HG03378 (cell line): ENCODE measurements around the gene POLR3H.
"Not testable (repeated sequence)": the region's sequence is repeated elsewhere in the genome, so short reads cannot be mapped to it uniquely, and the experiment has no call there.

Experiments
- ATAC-seq: cut with Tn5 transposase; IDR thresholded peaks from one replicate; pipeline ENCODE4 v1.9.1; 2021; ENCODE audit warnings: mild to moderate bottlenecking, moderate library complexity; ENCODE audit not compliant: unreplicated experiment

Gene POLR3H

DNA sequence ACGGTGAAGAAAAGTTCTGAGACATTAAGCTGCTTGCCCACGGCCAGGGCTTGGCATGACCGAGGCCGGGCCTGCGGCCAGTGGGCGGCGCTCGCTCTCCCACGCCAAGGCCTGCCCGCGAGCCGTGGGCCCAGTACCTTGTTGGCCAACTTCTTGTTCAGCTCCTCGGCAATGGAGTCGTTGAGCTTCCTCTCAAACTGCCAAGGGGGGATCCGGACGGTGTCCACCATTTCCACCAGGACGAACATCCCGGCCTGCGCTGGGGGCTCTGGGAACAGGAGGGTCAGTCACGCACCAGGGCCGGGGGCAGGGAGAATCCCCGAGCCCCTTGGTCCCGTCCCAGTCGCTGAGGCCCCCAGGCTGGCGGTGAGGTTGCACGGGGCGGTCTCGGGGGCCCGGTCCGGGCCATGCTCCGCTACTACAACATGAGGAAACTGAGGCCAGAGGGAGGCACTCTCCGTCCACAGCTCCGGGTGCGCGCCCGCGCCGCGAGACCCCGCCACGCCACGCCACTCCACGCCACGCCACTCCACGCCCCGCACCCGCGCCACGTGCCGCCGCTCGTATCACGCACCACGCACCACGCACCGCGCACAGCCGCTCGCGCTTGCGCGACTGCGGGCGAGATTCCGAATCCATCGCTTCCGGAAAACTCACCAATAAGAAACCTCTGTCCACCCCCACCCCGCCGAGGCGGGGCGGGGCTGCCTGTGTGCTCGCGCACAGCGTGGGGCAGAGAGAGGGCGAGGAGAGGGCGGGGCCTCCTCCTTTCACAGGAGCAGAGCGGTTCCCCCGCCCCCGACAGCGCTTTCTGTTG lies at the start of gene POLR3H:
Gene POLR3H (minus strand): TSS at position 617 of the 817 bp plus-strand sequence. CDS start 369 bp downstream, at position 248.
- peak; percentile 62 for ATAC-seq

DNA sequence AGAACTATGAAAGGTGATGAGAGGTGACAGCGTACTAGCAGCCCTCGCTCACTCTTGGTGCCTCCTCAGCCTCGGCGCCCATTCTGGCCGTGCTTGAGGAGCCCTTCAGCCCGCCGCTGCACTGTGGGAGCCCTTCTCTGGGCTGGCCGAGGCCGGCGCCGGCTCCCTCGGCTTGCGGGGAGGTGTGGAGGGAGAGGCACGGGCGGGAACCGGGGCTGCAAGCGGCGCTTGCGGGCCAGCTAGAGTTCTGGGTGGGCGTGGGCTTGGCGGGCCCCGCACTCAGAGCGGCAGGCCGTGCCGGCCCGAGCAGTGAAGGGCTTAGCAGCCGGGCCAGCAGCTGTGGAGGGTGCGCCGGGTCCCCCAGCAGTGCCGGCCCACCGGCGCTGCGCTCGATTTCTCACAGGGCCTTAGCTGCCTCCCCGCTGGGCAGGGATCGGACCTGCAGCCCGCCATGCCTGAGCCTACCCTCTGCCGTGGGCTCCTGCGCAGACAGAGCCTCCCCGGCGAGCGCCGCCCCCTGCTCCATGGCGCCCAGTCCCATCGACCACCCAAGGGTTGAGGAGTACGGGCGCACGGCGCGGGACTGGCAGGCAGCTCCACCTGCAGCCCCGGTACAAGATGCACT lies 49.2 kb upstream of the POLR3H start:
- not testable (repeated sequence) for ATAC-seq

DNA sequence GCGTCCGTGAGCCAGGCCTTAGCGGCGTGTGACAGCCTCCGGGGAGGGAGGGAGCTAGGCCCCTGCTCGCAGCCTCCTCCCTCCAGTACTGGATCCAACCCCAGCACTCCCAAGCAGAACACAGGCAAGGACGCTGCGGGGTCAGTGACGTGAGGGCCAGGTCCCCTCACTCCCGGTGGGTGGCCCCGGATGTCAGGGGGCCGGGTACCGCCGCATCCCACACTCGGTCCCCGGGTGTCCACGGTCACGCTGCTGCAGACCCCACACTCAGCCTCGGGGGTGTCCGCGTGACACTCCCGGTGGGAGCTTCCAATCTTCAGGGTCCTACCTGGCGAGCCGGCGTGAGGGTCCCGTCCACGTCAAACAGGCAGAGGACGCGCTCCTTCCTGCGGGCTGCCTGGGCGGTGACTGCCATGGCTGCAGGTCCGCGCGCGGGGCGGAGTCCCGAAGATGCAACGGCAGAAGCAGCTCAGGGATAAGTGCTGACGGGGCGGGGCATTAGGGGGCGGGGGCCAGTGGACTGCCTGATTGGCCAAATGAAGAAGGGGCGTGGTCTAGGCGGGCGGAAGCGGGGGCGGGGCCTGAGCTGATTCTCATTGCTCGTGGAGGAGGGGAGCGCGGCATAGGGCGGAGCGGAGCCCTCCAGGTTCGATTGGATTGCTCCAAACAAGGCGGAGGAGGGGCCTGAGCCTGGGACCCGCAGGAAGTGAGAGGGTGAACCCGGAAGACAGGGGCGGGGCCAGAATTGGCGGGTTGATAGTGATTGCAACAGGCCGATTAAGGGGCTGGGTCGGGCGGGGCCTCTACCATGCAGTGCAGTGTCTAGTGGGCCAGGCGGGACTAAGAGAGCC lies 45.3 kb upstream of the POLR3H start, which contains the start of gene PMM1:
Gene PMM1 (minus strand): TSS at position 450 of the 851 bp plus-strand sequence. CDS start 35 bp downstream, at position 415.
- peak; percentile 84 for ATAC-seq

- ATAC-seq: no peak
Measured at GRCh38 chr22:41587347-41587723, 43.1 kb upstream of the POLR3H start.

- no peak for ATAC-seq
Measured at GRCh38 chr22:41585898-41586297, 41.6 kb upstream of the POLR3H start.

DNA sequence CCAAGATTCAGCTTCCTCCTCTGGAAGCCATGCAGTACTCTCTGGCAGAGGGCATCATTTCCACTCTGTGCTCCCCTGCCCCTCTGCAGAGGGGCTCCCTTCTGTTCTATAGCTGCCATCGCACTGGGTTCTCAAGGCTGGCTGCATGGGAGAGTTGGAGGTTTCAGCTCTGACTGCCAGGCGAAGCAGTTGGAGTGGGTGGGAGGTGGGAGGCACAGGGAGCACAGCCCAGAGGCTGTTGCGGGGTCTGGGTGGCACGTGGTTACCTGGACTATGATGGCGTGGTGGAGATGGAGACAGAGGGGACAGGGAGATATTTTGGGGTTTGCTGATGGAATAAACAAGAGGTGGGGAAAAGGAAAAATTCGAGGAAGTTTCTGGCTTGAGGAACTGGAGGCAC lies 40.6 kb upstream of the POLR3H start:
- no peak for ATAC-seq

GRCh38 chr22:41582694-41583093 lies 38.4 kb upstream of the POLR3H start:
- no peak for ATAC-seq

- ATAC-seq: no peak
Measured at GRCh38 chr22:41579997-41580355, 35.7 kb upstream of the POLR3H start.

GRCh38 chr22:41579297-41579996 lies 35.2 kb upstream of the POLR3H start:
- ATAC-seq: no peak

DNA sequence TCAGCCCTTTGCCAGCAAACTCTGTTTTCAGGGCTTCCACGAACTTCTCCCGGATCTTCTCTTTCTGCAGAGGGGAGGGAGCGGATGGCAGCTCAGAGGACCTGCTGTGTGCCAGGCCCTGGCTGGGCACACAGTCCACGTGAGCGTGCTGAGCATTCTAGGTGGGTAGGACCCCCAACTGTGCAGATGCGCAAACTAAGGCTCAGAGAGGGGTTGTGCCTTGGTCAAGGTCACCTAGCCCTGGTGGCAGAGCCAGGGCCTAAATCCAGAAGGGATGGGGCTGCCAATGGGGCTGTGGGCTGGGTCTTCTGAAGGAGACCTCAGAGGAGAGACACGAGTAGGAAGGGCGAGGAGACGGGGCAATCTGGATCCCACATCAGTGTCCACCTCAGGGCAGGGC lies 34.5 kb upstream of the POLR3H start:
- ATAC-seq: no peak

GRCh38 chr22:41578114-41578513 lies 33.8 kb upstream of the POLR3H start:
- no peak for ATAC-seq

DNA sequence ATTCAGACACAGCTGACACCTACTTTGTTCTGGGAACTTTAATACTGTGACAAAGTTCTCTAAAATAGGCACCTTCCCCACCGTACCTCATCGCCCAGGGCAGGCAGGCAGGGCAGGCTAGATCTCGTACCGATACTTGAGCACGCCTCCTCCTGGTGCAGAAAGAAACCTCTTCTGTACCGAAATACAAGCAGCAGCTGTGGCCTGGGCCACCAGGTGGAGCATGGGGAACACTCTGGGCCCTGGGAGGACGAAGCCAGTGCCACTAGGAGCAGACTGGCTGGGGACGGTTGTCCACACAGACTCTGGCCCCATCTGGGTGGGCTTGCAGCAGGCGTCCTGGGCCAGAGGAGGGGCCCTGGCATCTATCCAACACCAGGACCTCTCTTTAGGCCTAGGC lies 32.6 kb upstream of the POLR3H start:
- no peak for ATAC-seq

GRCh38 chr22:41575533-41575932 lies 31.3 kb upstream of the POLR3H start:
- ATAC-seq: no peak

- ATAC-seq: no peak
Measured at GRCh38 chr22:41574847-41575381, 30.6 kb upstream of the POLR3H start.

DNA sequence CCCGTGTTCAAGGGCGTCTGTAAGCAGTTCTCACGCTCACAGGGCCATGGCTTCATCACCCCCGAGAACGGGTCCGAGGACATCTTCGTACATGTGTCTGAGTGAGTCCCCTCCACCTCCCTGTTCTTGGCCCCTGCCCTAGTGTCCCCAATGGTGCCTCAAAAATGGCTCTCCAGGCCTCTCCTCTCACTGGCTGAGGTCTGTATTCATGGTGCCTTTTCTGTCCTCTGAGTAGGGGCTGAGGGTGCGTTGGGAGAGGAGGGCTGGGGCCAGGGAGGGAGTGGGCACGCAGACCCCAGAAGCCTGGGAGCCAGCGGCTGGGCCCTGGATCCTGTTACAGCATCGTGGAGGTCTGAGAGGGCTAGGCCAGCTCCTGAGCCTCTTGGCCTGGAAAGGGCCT lies 29.4 kb upstream of the POLR3H start:
- ATAC-seq: no peak

GRCh38 chr22:41572305-41572704 lies 28.0 kb upstream of the POLR3H start:
- ATAC-seq: not testable (repeated sequence)

DNA sequence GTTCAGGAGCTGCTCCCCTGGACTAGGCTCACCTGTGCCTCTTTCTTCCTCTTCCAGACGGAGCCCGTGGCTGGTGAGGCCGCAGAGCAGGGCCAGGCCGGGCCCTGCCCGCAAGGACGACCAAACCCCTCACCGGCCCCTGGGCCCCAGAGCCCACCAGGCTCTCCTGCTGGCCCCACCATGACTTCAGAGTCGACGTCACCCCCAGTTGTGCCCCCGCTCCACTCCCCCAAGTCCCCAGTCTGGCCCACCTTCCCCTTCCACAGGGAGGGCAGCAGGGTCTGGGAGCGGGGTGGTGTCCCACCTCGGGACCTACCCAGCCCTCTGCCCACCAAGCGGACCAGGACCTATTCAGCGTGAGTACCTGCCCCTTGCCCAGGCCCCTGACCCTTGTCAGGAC lies 27.5 kb upstream of the POLR3H start:
- ATAC-seq: no peak

DNA sequence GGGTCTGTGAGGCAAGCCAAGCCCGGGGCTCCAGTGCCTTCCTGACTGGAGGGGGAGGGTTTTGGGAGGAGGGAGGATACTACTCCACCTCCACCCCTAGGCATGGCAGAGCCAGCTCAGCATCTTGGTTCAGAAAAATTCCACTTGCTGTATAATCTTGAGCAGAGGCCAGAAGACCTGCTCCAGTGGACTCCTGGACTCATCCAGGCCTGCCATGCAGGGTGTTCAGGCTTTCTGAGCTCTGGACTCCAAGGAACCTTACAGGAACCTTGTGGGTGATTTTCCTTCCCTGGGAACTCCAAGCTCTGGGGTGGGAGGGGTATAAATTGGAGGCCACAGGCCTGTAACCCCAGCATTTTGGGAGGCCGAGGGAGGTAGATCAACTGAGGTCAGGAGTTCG lies 26.0 kb upstream of the POLR3H start:
- ATAC-seq: no peak

GRCh38 chr22:41568811-41569210 lies 24.5 kb upstream of the POLR3H start:
- ATAC-seq: no peak

GRCh38 chr22:41567512-41567768 lies 23.2 kb upstream of the POLR3H start:
- ATAC-seq: no peak
